ENCODE data around the gene TMSB15C. TPM values are rescaled to one million over a fixed set of nuclear protein-coding genes. Genes with fewer than 3 reads are reported as not detected.
"Not testable (repeated sequence)": the region's sequence is repeated elsewhere in the genome, so short reads cannot be mapped to it uniquely, and the experiment has no call there.

The TMSB15C gene
- total RNA-seq (1 to 10 TPM; 1.6 to 3.1 TPM), total RNA-seq (0.12 to 0.15 reads per million in 2 donors)

GRCh38 chrX:104075778-104076445 is at the start of gene TMSB15C:
Gene TMSB15C (minus strand): TSS chrX:104076236.
- H3K36me3 Mint-ChIP-seq (ENCODE audit: low read depth); H3K4me3 Mint-ChIP-seq; H3K9me3 ChIP-seq (ENCODE audit: control insufficient read depth, low read length, poor library complexity, severe bottlenecking); H3K27me3 Mint-ChIP-seq; H3K4me1 Mint-ChIP-seq; DNase-seq; H3K27ac Mint-ChIP-seq: not testable (repeated sequence)
- ATAC-seq, result peak; percentile 99

- peaks cover 19% of the 10 kb centered on the region for H3K4me1 Mint-ChIP-seq
- H3K27ac Mint-ChIP-seq, result peak overlapping the region; percentile 45
- ATAC-seq, result peak; percentile 76
- DNase-seq, result no peak
- no peaks in the 10 kb centered on the region for H3K27me3 Mint-ChIP-seq
- H3K9me3 ChIP-seq (ENCODE audit: control insufficient read depth, low read length, poor library complexity, severe bottlenecking), result no peaks in the 10 kb centered on the region
- H3K36me3 Mint-ChIP-seq (ENCODE audit: low read depth), result no peaks in the 10 kb centered on the region
- H3K4me3 Mint-ChIP-seq, result peak overlapping the region; percentile 63
Measured at GRCh38 chrX:104122829-104123228, 46.8 kb upstream of the TMSB15C start.

GRCh38 chrX:104118765-104119164 is 42.7 kb upstream of the TMSB15C start:
- Mint-ChIP-seq H3K4me3 (no peak overlapping the region), H3K4me1 (peaks cover 14% of the 10 kb centered on the region), H3K36me3 (ENCODE audit: low read depth) (peaks cover 2% of the 10 kb centered on the region), H3K27ac (peak overlapping the region; percentile 84), H3K27me3 (no peaks in the 10 kb centered on the region)
- H3K9me3 ChIP-seq (ENCODE audit: control insufficient read depth, low read length, poor library complexity, severe bottlenecking), result no peaks in the 10 kb centered on the region
- DNase-seq (no peak), ATAC-seq (no peak)

GRCh38 chrX:104117759-104118158 is 41.7 kb upstream of the TMSB15C start:
- Mint-ChIP-seq H3K4me3 (no peak overlapping the region), H3K36me3 (ENCODE audit: low read depth) (peaks cover 2% of the 10 kb centered on the region), H3K4me1 (peaks cover 10% of the 10 kb centered on the region), H3K27ac (peak overlapping the region; percentile 59), H3K27me3 (no peaks in the 10 kb centered on the region)
- no peaks in the 10 kb centered on the region for H3K9me3 ChIP-seq (ENCODE audit: control insufficient read depth, low read length, poor library complexity, severe bottlenecking)
- no peak for ATAC-seq
- no peak for DNase-seq

GRCh38 chrX:104113222-104113965 is 37.4 kb upstream of the TMSB15C start:
- peaks cover 2% of the 10 kb centered on the region for H3K36me3 Mint-ChIP-seq (ENCODE audit: low read depth)
- ATAC-seq (peak; percentile 68), DNase-seq (peak; percentile 16 to 33 (median 19))
- H3K4me1 Mint-ChIP-seq, result peaks cover 21% of the 10 kb centered on the region
- peak overlapping the region; percentile 87 for H3K27ac Mint-ChIP-seq
- no peaks in the 10 kb centered on the region for H3K9me3 ChIP-seq (ENCODE audit: control insufficient read depth, low read length, poor library complexity, severe bottlenecking)
- peak overlapping the region; percentile 93 for H3K4me3 Mint-ChIP-seq
- H3K27me3 Mint-ChIP-seq, result no peaks in the 10 kb centered on the region

GRCh38 chrX:104112326-104112951 is 36.4 kb upstream of the TMSB15C start, which contains the start of gene ZCCHC18:
Gene ZCCHC18 (plus strand): TSS chrX:104112523. CDS start chrX:104114112, 1,589 bp downstream.
- ATAC-seq (peak; percentile 53), DNase-seq (peak; percentile 10 to 21 (median 19))
- Mint-ChIP-seq H3K27me3 (no peaks in the 10 kb centered on the region), H3K4me1 (peaks cover 23% of the 10 kb centered on the region), H3K36me3 (ENCODE audit: low read depth) (peaks cover 2% of the 10 kb centered on the region), H3K4me3 (peak within 1 kb of the TSS; percentile 93), H3K27ac (peak within 1 kb of the TSS; percentile 87)
- H3K9me3 ChIP-seq (ENCODE audit: control insufficient read depth, low read length, poor library complexity, severe bottlenecking), result no peaks in the 10 kb centered on the region

- H3K27ac Mint-ChIP-seq, result peak overlapping the region; percentile 87
- H3K27me3 Mint-ChIP-seq; H3K9me3 ChIP-seq (ENCODE audit: control insufficient read depth, low read length, poor library complexity, severe bottlenecking); DNase-seq; H3K36me3 Mint-ChIP-seq (ENCODE audit: low read depth): not testable (repeated sequence)
- ATAC-seq, result peak; percentile 65
- peaks cover 29% of the 10 kb centered on the region for H3K4me1 Mint-ChIP-seq
- peak overlapping the region; percentile 93 for H3K4me3 Mint-ChIP-seq
Measured at GRCh38 chrX:104110491-104111240, 34.6 kb upstream of the TMSB15C start.

GRCh38 chrX:104108955-104109354 is 32.9 kb upstream of the TMSB15C start:
- H3K27me3 Mint-ChIP-seq, result no peaks in the 10 kb centered on the region
- ATAC-seq (no peak), DNase-seq (no peak)
- H3K27ac Mint-ChIP-seq, result peak overlapping the region; percentile 87
- no peaks in the 10 kb centered on the region for H3K36me3 Mint-ChIP-seq (ENCODE audit: low read depth)
- H3K9me3 ChIP-seq (ENCODE audit: control insufficient read depth, low read length, poor library complexity, severe bottlenecking), result no peaks in the 10 kb centered on the region
- H3K4me1 Mint-ChIP-seq, result peaks cover 29% of the 10 kb centered on the region
- H3K4me3 Mint-ChIP-seq, result no peak overlapping the region

GRCh38 chrX:104105330-104106262 is 29.6 kb upstream of the TMSB15C start:
- no peak overlapping the region for H3K27ac Mint-ChIP-seq
- ATAC-seq, result no peak

GRCh38 chrX:104104676-104105075 is 28.6 kb upstream of the TMSB15C start:
- no peaks in the 10 kb centered on the region for H3K36me3 Mint-ChIP-seq (ENCODE audit: low read depth)
- no peaks in the 10 kb centered on the region for H3K9me3 ChIP-seq (ENCODE audit: control insufficient read depth, low read length, poor library complexity, severe bottlenecking)
- no peak for ATAC-seq
- DNase-seq, result no peak
- H3K27ac Mint-ChIP-seq, result no peak overlapping the region
- no peaks in the 10 kb centered on the region for H3K27me3 Mint-ChIP-seq
- no peak overlapping the region for H3K4me3 Mint-ChIP-seq
- H3K4me1 Mint-ChIP-seq, result peaks cover 16% of the 10 kb centered on the region

More at GRCh38 chrX:104105330-104106262, 29.6 kb upstream of the TMSB15C start:
- no peaks in the 10 kb centered on the region for H3K27me3 Mint-ChIP-seq
- no peaks in the 10 kb centered on the region for H3K36me3 Mint-ChIP-seq (ENCODE audit: low read depth)
- DNase-seq, result no peak
- no peaks in the 10 kb centered on the region for H3K9me3 ChIP-seq (ENCODE audit: control insufficient read depth, low read length, poor library complexity, severe bottlenecking)
- H3K4me3 Mint-ChIP-seq, result no peak overlapping the region
- H3K4me1 Mint-ChIP-seq, result peaks cover 23% of the 10 kb centered on the region

GRCh38 chrX:104098919-104099318 is 22.9 kb upstream of the TMSB15C start:
- no peaks in the 10 kb centered on the region for H3K36me3 Mint-ChIP-seq (ENCODE audit: low read depth)
- H3K4me1 Mint-ChIP-seq, result no peaks in the 10 kb centered on the region

More at GRCh38 chrX:104098919-104099318, 22.9 kb upstream of the TMSB15C start:
- Mint-ChIP-seq H3K4me3 (no peak overlapping the region), H3K27me3 (no peaks in the 10 kb centered on the region), H3K27ac (no peak overlapping the region)
- no peak for ATAC-seq
- H3K9me3 ChIP-seq (ENCODE audit: control insufficient read depth, low read length, poor library complexity, severe bottlenecking), result no peaks in the 10 kb centered on the region
- DNase-seq, result no peak
